Suppressor macrophage (primary cell): ENCODE data around the gene KLHL18.
"Not testable (repeated sequence)": the region's sequence is repeated elsewhere in the genome, so short reads cannot be mapped to it uniquely, and the experiment has no call there.

Experiments used
- DNase-seq, 4 experiments: peaks; one replicate each; pipeline ENCODE4 v3.0.0-alpha.2; 2020 to 2022

The KLHL18 gene

DNA sequence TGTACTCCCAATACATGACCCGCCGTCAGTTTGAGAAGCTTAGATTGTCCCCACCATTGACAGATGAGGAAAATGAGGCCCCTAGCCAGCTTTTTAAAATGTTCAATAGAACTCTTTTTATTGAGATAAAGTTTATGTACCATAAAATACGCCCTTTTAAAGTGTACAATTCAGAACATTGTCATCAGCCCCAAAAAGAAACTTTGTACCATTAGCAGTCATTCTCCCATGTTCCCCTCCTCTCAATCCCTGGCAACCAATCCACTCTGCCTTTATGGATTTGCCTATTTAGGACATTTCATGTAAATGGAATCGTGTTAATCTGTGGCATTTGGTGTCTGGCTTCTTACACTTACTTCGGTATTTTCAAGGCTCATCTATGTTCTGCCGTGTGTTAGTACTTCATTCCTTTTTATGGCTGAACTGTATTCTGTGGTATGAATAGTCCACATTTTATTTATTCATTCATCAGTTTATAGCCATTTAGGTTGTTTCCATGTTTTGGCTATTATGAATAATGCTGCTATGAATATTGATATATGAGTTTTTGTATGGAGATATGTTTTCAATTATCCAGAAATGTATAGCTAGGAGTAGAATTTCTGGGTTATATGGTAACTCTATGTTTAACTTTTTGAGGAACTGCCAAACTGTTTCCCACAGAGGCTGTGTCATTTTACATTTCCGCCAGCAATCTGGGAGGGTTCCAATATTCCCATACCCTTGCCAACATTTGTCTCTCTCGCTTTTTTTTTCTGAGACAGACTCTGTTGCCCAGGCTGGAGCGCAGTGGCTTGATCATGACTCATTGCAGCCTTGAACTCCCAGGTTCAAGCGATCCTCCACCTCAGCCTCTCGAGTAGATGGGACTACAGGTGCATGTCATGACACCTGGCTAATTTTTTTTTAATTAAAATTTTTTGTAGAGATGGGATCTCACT, 82.7 kb downstream of the KLHL18 start:
- peak; percentile 27 to 57 (median 40) for DNase-seq

DNA sequence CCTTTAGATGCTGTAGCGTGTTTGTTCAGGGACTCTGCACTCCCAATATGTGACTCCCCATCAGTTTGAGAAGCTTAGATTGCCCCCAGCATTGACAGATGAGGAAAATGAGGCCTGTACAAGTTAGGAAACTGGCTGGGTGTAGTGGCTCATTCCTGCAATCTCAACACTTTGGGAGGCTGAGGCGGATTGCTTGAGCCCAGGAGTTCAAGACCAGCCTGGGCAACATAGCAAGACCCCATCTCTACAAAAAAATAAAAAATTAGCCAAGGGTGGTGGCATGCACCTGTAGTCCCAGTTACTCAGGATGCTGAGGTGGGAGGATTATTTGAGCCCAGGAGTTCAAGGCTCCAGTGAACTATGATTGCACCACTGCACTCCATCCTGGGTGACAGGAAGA, 84.1 kb downstream of the KLHL18 start:
- no peak for DNase-seq

DNA sequence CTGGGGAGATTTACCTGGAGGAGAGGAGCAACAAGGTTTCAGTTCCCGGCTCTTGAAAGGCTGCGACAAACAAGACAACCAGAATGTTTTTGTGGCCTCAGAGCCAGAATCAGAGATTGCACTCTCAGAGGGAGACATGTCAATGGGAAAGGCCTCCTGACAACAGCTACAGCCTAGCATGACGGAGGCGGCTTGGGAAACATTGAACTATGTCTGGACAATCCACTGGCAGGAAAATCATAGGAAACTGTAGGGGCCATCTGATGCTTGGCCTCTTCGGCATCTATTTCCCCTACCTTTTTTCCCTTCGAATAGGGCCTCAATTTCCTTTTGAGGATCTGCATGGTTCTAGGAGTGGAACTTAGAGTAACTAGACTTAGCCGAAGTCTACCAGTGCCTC, 84.9 kb downstream of the KLHL18 start:
- DNase-seq: no peak

DNA sequence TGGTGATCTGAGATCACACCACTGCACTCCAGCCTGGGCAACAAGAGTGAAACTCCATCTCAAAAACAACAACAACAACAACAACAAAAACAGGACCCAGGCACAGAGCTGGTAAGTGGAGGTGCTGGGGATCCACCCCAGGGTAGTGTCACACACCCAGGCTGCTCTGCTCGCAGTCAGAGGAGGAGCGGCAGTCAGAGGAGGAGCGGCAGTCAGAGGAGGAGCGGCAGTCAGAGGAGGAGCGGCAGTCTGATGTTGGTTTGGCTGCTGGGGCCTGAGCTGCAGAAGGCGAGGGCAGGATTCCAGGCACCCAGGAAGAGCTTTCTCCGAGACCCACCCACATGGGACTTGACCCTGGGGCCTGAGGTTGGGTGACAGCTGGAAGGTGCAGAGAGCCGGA, 87.3 kb downstream of the KLHL18 start:
- DNase-seq: not testable (repeated sequence)

DNA sequence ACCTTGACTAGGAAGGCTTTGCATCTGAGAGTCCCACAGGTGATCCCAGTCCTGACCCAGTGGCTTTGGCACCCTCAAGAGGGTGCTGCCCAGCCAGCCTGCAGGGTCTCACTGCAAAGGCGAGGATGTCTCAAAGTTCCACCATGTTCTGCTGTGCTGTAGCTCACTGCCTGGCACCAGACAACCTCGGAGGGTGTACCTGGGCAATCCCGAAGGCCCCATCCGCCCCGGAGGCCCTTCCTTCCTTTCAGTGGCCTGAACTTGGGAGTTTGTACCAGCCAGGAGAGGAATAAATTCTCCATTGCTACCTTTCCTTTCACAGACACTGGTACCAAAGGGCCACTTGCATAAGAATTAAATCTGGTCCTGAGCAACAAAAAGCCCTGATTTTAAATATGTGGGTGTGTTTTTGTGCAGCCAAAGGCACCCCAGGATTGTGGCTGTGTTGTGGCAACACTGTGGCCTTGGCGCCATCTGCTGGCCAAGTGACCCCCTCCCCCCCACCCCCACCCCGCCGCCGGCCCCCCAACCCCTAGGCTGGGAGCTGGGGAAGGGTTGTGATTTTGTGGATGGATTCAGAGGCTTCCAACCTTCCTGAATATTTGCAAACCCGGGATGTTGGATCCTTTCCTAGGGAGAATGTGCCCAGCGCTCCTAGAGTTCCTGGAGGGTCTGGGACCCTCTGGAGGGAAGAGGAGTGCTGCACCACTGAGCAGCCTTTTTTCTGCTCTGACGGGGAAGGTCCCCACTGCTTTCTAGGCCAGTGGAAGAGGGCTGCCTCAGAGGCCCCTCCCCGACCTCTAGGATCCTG, 88.3 kb downstream of the KLHL18 start:
- DNase-seq: peak; percentile 27 to 67 (median 44)

DNA sequence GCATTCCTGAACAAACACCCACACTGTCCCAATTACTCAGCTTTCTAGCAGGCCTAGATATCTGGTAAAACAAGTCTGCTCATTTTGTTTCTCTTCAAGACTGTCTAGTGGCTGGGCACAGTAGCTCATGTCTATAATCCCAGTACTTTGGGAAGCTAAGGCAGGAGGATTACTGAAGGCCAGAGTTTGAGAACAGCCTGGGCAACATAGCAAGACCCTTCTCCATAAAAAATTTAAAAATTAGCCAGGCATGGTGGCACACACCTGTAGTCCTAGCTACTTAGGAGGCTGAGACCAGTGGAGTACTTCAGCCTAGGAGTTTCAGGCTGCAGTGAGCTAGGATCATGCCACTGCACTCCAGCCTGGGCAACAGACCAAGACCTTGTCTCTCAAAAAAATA, 91.8 kb downstream of the KLHL18 start:
- DNase-seq: no peak

DNA sequence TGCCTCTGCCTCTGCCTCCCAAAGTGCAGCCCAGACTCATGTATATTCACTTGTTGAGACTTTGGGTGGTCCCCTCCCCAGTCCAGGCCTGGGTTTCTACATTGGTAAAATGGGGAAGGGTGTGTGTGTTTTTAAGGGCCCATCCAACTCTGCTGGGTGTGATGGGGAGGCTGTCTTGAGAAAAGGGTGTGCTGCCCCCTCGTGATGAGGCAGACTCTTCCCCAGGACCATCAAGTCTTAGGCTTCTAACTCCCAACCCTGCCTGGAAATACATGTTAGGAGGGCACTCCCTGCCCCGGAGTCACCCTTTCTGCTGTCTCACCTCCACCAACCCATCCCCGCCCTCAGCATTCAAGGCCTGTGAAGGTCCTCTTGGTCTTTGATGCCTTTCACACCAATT, 93.6 kb downstream of the KLHL18 start:
- no peak for DNase-seq

DNA sequence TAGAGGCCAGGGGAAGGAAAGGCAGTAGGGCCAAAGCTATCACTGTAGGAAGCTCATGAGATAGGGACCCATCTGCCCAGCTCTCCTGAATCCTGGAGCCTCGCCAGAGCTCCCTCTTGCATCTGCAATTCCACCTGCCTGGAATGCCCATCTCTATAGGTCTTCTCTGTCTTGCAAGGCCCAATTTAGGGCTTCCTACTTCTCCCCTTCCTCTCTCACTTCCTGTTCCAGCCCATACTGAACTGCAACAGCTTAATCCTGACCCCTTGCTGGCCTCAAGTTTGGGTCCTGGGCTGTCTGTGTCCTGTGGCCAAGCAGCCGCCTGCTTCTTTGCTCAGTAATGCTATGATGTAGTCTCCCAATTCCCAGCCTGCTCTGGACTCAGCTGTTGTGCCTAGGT, 94.4 kb downstream of the KLHL18 start:
- peak; percentile 23 to 68 (median 62) for DNase-seq

DNA sequence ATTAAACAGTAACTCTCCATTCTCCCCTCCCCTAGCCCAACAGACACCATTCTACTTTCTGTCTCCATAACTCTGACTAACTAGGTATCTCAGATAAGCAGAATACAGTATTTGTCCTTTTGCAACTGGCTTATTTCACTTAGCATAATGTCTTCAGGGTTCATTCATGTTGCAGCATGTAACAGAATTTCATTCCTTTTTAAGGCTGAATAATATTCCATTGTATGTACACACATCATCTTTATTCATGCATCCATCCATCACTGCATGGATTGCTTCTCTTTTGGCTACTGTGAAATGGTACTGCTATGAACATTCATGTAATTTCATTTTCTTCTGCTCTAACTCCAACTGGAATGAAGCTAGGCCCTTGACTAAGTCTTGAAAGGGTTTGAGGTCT, 96.1 kb downstream of the KLHL18 start:
- no peak for DNase-seq

DNA sequence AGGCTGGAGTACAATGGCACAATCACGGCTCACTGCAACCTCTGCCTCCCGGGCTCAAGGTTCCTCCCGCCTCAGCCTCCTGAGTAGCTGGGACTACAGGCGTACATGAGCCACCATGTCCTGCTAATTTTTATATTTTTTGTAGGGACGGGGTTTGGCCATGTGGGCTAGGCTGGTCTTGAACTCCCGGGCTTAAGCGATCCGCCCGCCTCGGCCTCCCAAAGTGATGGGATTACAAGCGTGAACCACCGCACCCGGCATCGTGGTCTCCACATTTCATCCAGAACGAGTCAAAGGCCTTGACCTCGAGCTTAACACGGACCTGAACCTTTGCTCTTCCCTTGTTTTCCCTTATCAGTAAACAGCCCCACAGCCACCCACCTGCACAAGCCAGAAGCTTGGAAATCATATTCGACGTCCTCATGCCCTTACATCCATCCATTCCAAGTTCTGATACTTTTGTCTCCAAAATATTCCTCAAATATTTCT, 96.7 kb downstream of the KLHL18 start:
- DNase-seq: no peak

DNA sequence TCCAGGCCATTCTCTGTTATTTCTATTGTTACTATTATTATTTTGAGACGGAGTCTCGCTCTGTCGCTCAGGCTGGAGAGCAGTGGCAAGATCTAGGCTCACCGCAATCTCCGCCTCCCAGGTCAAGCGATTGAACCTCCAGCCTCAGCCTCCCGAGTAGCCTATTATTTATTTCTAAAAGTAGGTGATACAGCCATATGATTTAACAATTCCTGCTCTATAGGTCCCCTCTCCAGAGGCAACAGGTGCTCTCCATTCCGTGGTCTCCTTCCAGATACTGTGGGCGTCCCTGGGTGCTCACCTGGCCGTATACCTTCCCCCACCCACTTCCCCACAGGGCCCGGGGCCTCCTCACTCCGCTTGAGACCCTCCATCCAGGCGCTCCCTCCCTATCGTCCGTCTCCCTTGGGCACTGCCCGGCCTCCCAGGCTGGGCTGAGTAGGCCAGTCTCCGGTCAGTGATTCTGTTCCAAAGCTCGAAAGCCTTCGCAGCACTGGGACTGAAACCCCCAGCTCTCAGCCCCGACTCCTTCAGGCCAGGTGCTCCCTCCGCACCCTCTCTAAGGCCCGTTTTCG, 97.4 kb downstream of the KLHL18 start:
- DNase-seq: no peak

DNA sequence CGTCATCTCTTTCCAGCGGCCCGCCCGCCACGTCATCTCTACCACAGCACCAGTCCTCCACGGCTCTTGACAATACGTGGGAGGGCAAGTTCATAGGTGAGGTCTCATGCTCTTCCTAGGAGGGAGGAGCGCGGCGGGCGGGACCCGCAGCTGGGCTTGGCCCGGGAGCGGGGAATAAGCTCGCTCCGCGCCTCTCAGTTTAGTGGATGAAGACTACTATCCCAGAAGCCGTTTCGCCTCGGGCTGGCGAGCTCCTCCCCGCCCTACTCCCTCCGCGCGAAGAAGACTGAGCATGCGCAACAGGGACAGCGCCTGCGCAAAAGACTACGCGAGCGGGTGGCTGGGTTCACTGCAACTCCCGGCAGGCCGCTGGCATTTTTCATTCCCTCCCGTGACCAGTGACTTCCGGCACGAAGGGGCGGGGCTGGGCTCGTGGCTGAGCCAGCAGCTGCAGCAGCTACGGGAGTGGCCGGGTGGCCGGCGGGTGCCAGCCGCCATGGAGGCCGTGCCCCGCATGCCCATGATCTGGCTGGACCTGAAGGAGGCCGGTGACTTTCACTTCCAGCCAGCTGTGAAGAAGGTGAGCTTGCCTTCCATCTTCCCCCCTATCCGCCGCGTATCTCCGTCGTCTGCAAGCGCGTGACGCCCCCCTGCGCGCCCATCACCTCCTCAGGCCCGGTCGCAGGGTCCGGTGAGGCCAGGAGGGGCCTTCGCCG, 98.0 kb downstream of the KLHL18 start, which contains the start of gene PTPN23:
TSS of gene PTPN23 (plus strand) at position 421 of the 716 bp plus-strand sequence. CDS start at position 497, 76 bp downstream.
- peak; percentile 99 to 100 (median 100) for DNase-seq

DNA sequence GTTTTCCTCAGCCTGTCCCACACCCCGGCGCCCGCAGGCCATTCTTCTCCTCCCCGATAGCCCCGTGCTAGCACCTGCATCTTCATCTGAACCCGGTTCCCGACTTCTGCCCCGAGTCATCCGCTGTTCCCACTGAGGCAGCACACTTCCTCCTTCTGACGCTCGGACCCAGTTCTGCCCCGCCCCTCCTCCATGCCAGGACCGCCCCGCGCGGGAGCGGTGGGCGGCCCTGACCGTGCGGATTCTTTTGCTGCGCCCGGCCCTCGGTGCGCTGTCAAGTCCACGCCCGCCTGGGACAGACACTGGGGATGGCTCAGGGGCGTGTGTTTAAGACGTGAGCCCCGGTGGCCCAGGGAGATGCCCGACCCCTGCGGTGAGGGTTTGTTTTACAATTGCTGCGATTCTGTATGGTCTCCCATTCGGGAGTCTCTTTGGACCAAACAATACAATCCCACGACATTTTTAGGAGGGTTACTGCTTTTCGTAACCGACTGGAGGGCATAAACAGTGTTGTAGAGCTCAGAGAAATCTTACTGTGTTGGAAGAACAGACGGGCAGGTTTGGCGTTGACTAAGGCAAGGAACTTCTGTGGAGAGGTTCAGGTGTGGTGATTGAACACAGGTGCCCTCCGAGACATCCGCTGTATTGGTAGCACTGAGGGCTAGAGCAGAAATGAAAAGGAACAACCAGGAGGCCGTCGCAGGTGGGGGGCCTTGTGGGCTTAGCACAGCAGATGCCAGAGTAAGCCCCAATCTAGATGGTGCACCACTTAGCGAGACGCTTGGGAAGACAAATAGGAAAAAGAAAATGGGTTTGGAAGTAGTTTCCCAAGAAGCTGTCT, 98.8 kb downstream of the KLHL18 start:
- peak; percentile 94 to 96 (median 96) for DNase-seq

DNA sequence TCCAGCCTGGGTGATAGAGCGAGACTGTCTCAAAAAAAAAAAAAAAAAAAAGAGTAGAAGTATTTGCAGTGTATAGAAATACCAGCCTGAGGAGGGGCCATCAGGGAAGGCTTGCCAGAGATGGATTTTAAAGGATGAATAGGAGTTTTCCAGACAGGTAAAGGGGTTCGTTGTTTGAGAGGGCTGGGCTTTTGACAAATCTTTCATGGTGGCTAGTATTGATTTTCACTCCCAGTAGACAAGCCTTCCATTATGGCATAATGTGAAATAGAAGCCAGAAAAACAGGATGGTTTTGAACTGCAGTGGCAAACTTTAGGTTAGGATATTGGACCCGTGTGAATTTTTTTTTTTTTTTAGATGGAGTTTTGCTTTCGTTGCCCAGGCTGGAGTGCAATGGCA, 101.7 kb downstream of the KLHL18 start:
- no peak for DNase-seq

DNA sequence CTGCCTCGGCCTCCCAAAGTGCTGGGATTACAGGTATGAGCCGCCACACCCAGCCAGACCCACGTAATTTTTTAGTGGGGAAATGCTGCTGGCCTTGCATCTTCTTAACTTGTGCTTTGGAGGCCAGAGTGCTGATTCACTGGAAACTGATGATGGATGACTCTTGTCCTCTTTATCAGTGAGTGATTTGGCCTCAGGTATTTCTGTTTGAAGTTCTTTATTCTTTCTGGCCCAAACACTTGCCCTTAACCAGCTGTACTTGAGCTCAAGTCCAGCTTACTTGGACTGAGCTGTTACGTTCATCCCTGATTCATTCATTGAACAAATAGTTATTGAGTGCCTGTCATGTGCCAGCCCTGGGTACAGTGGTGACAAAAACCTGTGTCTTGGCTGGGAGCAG, 102.3 kb downstream of the KLHL18 start:
- no peak for DNase-seq

DNA sequence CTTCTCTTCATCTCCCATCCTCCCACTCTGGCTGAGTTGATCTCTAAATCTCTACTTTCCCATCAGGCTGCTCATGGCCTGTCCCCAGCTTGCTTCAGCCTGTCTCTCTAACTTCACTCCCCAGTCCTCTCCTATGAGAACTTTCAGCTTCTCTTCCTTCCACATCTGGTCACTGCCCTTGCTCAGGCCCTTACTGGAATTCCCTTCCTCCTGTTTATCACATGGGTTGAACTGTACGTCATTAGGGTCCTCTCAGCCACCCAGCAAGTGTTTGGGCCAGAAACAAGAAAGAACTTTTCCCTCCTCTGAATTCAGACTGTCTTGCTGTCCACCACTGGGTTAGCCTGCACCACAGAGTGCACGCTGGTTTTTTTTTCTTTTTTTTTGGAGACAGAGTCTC, 103.1 kb downstream of the KLHL18 start:
- no peak for DNase-seq

DNA sequence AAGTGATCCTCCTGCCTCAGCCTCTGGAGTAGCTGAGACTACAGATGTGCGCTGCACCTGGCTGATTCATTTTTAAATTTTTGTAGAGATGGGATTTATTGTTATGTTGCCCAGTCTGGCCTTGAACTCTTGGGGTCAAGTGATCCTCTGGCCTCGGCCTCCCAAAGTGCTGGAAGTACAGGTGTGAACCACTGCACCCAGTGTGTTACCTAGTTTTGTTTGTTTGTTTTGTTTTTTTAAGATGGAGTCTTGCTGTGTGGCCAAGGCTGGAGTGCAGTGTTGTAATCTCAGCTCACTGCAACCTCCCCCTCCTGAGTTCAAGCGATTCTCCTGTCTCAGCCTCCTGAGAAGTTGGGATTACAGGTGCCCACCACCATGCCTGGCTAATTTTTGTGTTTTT, 110.2 kb downstream of the KLHL18 start:
- DNase-seq: no peak

DNA sequence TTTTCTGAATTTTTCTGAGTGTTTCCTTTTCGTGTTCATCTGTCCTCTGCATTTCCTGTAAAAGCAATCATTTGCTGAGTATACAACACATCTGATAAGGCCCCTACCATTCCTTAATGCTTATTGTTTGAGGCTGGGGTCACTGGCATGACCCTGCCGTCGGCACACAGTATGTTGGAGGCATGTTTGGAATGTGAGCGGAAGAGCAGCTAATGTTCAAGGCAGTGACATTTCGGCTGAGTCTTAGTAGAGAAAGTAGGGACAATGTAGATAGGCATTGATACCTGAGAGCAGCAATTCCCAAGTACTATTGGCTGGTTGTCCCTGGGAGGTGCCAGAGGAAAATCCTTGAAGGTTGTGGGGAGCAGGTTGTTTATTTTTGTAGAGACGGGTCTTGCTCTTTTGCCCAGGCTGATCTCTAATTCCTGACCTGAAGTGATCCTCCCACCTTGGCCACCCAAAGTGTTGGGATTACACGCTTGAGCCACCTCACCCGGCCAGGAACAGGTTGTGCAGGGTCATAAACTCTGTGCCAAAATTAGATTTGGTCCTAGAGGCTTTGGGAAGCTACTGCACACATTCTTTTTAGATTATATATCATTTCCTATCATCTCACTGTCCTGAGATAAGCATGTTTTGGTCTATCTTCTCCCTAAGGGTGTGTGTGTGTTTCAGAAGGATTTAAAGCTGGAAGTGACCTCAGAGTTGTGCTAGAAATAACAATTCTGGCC, 111.6 kb downstream of the KLHL18 start:
- no peak for DNase-seq

DNA sequence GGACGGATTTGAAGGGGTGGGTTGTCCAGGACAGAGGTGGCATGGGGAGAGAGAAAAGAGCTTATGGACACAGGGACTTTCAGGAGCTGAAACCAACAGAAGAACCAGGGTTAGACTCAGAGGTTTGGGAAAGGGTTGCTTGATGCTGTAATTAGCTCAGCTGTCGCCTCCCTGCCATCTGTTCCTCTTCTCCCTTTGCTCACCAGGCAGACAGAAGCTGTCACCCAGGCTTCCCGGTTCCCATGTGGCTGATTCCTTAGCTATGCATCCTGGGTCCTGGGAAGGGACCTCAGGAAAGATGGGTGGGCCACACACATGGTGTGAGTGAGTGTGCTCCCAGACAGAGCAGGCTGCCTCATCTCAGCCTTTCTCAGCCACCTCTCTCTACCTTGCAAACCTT, 112.1 kb downstream of the KLHL18 start:
- no peak for DNase-seq
